Stimulated activated CD8-positive, alpha-beta memory T cell treated with anti-CD3 and anti-CD28 coated beads, Interleukin-2, amount 100 ng/mL, for 1 hour (primary cell): ENCODE data around the gene DNAI2.

Experiments
- DNase-seq, 2 donors: peaks; one replicate each; pipeline ENCODE4 v3.0.0-alpha.2; 2020; ENCODE audit warnings: low read depth in 2 of 2

Gene DNAI2

GRCh38 chr17:74339537-74340195 is 65.6 kb downstream of the DNAI2 start:
- DNase-seq = no peak

- no peak for DNase-seq
Measured at GRCh38 chr17:74340470-74341023, 66.5 kb downstream of the DNAI2 start.

- DNase-seq = no peak
Measured at GRCh38 chr17:74342224-74342623, 68.2 kb downstream of the DNAI2 start.

- DNase-seq = no peak
Measured at GRCh38 chr17:74343121-74343520, 69.1 kb downstream of the DNAI2 start.

GRCh38 chr17:74343526-74344284 is 69.7 kb downstream of the DNAI2 start:
- no peak for DNase-seq

DNA sequence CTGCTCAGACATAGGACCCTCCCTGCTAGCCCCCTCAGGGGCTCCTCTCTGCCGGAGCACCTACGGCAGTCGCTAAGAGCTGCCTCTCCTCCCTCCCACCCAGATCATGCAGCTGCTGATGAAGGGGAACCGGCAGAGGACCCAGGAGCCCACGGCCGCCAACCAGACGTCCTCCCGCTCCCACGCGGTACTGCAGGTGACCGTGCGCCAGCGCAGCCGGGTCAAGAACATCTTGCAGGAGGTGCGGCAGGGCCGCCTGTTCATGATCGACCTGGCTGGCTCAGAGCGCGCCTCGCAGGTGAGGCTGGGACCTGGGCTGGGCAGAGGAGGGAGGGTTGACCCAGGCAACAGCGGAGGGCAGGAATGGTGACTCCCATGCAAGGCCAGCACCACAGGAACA is 70.6 kb downstream of the DNAI2 start:
- no peak for DNase-seq

DNA sequence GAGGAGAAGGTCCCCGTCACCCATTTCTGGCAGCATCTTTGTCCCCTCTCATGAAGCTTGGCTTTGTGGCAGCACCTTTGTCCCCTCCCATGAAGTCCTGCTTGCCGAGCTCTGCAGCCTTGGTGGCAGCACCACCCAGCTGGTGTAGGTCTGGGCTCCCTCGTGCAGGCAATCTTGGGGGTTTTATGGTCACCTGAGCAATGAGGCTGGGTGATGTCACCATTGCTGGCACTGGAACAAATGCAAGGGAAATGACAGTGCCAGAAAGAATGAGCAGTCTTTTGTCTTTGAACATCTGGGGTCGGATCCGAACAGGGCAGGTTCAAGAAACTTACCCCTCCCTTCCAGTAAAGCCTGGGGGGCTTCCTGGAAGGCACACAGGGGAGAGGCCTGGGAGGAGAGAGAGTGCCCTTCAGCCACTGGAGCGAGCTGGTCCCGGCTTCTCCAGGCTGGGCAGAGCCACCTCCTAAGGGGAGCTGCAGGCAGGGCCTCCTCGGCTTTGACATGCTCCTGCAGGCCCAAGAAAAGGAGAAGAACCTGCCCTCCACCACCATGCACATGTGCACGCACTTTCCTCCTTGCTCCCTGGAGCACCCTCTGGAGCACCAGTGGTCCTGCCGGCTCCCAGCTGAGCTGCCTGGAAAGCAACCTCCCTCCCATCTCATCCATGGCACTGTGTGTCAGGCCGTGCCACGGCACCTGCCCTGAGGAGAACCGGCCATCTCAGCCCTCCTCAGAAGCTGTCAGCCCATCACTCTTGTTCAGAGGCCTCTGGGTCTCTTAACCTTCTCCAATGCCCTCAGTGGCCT is 71.6 kb downstream of the DNAI2 start:
- DNase-seq = no peak

GRCh38 chr17:74347646-74348045 is 73.6 kb downstream of the DNAI2 start:
- DNase-seq = no peak

GRCh38 chr17:74349120-74349519 is 75.1 kb downstream of the DNAI2 start:
- DNase-seq = no peak

DNA sequence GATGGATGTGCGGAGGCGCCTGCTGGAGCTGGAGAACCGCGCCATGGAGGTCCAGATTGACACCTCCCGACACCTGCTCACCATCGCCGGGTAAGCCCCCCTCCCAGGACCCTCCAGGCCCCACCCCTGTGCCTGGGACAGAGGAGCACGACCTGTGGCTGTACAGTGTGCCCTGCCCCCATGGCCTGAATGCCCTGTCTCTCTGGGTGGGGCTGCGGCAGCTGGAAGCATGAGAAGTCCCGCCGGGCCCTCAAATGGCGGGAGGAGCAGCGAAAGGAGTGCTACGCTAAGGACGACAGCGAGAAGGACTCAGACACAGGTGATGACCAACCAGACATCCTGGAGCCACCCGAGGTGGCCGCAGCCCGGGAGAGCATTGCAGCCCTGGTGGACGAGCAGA is 76.5 kb downstream of the DNAI2 start:
- DNase-seq = no peak

- no peak for DNase-seq
Measured at GRCh38 chr17:74351552-74352210, 77.6 kb downstream of the DNAI2 start.

- no peak for DNase-seq
Measured at GRCh38 chr17:74353446-74354060, 79.5 kb downstream of the DNAI2 start.

DNA sequence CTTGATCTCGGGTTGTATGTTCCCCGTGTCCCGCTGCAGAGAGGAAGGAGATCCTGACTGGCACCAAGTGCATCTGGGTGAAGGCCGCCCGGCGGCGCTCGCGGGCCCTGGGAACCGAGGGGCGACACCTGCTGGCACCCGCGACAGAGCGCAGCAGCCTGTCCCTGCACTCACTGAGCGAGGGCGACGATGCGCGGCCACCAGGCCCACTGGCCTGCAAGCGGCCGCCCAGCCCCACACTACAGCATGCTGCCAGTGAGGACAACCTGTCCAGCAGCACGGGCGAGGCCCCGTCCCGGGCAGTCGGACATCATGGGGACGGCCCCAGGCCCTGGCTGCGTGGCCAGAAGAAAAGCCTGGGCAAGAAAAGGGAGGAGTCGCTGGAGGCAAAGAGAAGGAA is 80.1 kb downstream of the DNAI2 start:
- peak in 1 of 2 donors; percentile 21 for DNase-seq

GRCh38 chr17:74354561-74354960 is 80.5 kb downstream of the DNAI2 start:
- DNase-seq = no peak

DNA sequence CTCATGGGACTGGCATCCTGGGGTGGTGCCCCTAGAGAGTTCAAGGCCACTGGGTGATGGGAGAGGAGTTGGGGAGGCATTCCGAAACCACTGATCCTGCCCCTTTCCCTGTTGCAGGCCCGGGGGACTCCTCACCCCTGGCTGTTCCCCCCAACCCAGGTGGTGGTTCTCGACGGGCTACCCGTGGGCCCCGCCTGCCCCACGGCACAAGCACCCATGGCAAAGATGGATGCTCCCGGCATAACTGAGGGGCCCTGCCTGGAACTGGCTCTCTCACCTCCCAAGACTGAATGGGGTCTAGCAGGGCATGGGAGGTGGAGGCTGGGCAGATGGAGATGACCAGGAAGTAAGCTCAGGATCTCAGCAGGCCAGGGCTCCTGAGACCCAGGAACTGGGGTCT is 81.0 kb downstream of the DNAI2 start:
- DNase-seq = no peak

DNA sequence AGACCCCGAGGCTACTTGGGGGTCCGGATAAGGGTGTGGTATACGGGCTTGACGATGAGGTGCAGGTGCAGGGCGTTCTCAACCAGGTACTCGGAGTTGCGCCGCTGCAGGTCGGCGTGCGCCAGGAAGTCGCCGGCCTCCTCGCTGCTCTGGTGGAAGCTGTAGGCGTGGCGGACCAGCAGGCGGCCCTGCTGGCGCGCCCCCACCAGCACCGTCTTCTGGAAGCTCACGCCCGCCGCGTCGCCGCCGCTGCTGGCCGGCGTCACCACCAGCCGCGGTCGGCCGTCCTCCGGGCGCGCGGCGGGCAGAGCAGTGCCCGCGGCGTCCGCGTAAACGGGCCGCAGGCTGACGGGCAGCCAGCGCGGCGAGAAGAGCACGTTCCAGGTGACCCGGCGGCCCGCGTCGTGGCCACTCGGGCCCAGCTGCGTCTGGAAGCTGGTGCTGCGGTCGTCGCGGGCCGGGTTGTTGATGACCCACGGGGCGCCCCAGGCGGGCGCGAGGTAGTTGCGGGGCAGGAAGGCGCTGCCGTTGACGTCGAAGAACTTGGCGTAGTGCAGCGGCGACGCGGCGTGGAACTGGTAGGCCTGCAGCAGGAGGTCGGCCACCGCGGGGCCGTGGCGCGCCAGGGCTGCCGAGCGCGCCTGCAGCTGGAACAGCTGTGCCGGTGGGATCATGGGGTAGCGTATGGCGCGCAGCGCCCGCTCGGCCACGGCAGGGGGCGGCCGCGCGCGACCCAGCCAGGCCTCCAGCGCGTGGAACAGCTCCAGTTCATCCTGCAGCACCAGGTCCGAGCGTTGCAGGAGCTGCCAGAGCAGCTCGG is 82.8 kb downstream of the DNAI2 start:
- DNase-seq = no peak

DNA sequence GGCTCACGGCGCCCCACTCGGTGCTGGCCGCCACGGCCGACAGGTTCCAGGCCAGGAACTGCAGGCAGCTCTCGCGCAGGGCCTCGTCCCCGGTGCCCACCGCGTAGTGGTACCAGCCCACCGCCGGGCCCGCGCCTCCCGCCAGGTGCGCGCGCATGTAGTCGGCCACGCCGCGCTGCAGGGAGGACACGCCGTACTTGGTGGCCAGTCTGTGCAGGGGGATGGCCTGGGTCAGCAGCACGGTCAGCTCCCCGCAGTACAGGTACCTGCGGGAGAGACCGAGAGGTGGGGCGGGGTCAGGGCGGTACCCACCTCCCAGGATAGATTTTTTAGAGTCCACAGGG is 83.4 kb downstream of the DNAI2 start:
- DNase-seq = no peak

GRCh38 chr17:74358697-74359096 is 84.7 kb downstream of the DNAI2 start:
- DNase-seq = no peak

DNA sequence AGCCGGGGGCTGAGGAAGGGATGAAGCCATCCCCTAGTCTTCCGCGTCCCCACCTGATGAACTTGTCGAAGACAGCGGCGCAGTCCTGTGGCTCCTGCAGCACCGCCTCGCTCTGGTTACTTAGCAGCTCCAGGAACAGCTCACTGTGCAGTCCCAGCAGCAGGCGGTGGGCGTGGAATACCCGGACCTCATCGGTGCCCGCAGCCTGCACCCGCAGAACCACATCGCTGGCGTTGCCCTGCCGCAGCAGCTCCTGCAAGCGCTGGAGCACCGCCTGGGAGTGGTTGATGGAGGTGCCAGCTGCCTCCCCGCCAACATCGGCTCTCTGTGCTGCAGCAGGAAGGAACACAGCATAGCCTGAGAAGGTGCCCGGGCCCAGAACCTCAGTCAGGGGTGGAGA is 85.9 kb downstream of the DNAI2 start:
- DNase-seq = no peak

DNA sequence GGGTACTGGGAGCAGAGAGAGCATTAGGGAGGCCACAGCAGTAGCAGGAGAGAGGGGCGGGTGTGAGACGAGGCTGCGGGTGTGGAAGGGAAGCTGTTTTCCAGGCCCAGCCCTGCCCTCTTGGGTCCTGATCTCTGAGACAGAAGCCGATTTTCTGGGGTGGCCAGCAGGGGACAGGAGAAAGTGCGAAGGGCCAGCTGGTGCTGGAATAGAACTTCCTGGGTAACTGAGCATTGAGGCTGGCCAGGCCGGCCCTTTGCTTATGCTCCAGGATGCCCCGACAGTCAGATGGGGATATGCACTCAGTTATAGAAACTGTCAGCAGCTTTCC is 86.8 kb downstream of the DNAI2 start:
- DNase-seq = no peak
